Adrenal gland (tissue), 12 donors: Measurements from ENCODE around the gene C1QTNF8. TPM values are rescaled to one million over a fixed set of nuclear protein-coding genes. Genes with fewer than 3 reads are reported as not detected.
A peak's percentile ranks its signal among the peaks of the same experiment; 100 is the strongest.

ENCODE experiments used
- DNase-seq, 7 donors: peaks; one replicate each; pipeline ENCODE4 v3.0.0-alpha.2; 2019 to 2020
- H3K27ac ChIP-seq, 5 donors: fragments of 200-600 bp; sonication (generic) in 4 of 5; 1 replicate in 3 of 5; 2 replicates in 2 of 5; pipeline versions ENCODE4 v1.5.1 to v1.8.0; 2016 to 2020; ENCODE audit warnings: mild to moderate bottlenecking in 1 of 5
- H3K27me3 ChIP-seq: fragments of 200-600 bp; 2 replicates; pipeline ENCODE4 v1.8.0; 2021
- H3K36me3 ChIP-seq, 2 donors: fragments of 200-600 bp; replicated peaks in 1 of 2; 1 replicate in 1 of 2; 2 replicates in 1 of 2; pipeline versions ENCODE4 v1.5.1 to v1.8.0; 2018 to 2022
- H3K4me1 ChIP-seq, 2 donors: fragments of 200-600 bp; replicated peaks in 1 of 2; 1 replicate in 1 of 2; 2 replicates in 1 of 2; pipeline versions ENCODE4 v1.5.1 to v1.8.0; 2018 to 2021
- H3K4me3 ChIP-seq, 4 donors: fragments of 200-600 bp; sonication (generic) in 3 of 4; one replicate each; pipeline ENCODE4 v1.5.1; 2016 to 2018
- H3K9me3 ChIP-seq, 3 donors: fragments of 200-600 bp; sonication (generic) in 1 of 3; replicated peaks in 1 of 3; 1 replicate in 2 of 3; 2 replicates in 1 of 3; pipeline versions ENCODE4 v1.5.1 to v1.8.0; 2016 to 2021
- POLR2A ChIP-seq, 2 donors: fragments of 450-650 bp; IDR thresholded peaks; one replicate each; pipeline ENCODE4 v1.6.1; 2017; ENCODE audit warnings: antibody characterized with exemption in 2 of 2, mild to moderate bottlenecking in 2 of 2, moderate library complexity in 1 of 2
- WGBS, 4 donors: extraction: QIAGEN DNeasy Blood & Tissue Kit in 2 of 4; methylation state at CpG; one replicate each; pipeline versions ENCODE4 v1.1.5 to v1.1.7; 2013 to 2017; 5-methylcytosine and 5-hydroxymethylcytosine counted together
- intact Hi-C, 2 donors: fragments of 100-400 bp; cut with DNase I; formaldehyde crosslinking; loops; one replicate each; pipeline versions ENCODE4 v1.14.1 to v1.15.0; 2022 to 2023
- polyA plus RNA-seq, 3 donors: library from polyadenylated mRNA; stranded (reverse); fragments of 200-250 nt in 2 of 3; fragments of 350-450 nt in 1 of 3; fragmentation: Illumina TruSeq in 1 of 3; extraction: RNeasy Lipid Tissue Mini Kit (QIAGEN cat#74804) in 1 of 3; gene quantifications; one replicate each; pipeline ENCODE4 v1.2.3, GENCODE V29; 2013 to 2014
- total RNA-seq, 9 donors: library from RNA; depleted of rRNA in 4 of 9; stranded (reverse); fragments of >200 nt in 4 of 9; fragments of 120-200 nt in 1 of 9; fragmentation: NEBNext Ultra II Directional in 1 of 9; extraction: Animal tissue kit (Norgen Biotek cat#: 25700) in 1 of 9; gene quantifications; one replicate each; pipeline versions ENCODE4 v1.1.0 to v1.2.4, GENCODE V29; 2013 to 2023
- TF ChIP-seq, protein P1 (sequence below), 6 experiments: fragments of 450-650 bp in 4 of 6; fragments of 200-600 bp in 2 of 6; sonication (generic) in 1 of 6; IDR thresholded peaks; 1 replicate in 5 of 6; 2 replicates in 1 of 6; pipeline versions ENCODE4 v1.5.1 to v1.8.0; 2016 to 2021; ENCODE audit warnings: antibody characterized with exemption in 6 of 6, mild to moderate bottlenecking in 2 of 6, moderate library complexity in 1 of 6
- donor health status: healthy with polysubstance abuse.
- donor health status: Bipolar disorder and iron deficiency.
- donor health status: DM: yes; HTN: yes; CAD: no.
- donor health status: DM: no; HTN: no; CAD: no.
- donor health status: DM: no; HTN: no; CAD: no.
- donor health status: DM: yes; HTN: yes; CAD: no.

The C1QTNF8 gene
- total and polyA plus RNA-seq, 12 donors, result 0.14 to 0.64 (median 0.25) TPM; not detected in 8

DNA sequence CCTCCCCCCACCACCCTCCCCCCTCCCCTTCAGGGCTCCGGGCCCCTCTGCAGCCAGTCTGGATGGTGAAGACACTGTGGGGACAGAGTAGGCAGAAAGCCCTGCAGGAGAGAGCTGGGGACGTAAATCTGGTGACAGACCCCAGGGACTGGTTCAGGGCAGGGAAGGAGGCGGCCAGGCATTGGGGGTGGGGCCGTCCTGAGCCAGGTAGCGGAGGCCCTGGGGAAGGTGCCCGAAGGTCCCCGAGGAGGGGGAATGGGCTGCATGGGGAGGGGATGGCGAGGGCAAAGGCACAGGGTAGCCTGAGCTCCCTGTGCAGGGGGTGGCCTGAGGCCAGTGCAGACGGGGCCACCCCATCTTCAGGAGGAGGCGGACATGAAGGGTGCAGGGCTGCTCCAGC lies 30.5 kb upstream of the C1QTNF8 start:
- DNase-seq, result no peak
- 56 to 67% (median 58%) methylated on average over 3 to 10 of the region's 10 CpGs for WGBS, 4 donors
- H3K27me3 ChIP-seq, result no peaks in the 10 kb centered on the region
- no peak overlapping the region for H3K27ac ChIP-seq
- no peaks in the 10 kb centered on the region for H3K4me1 ChIP-seq
- intact Hi-C loops, result no loop called here
- no peak overlapping the region for H3K4me3 ChIP-seq
- H3K9me3 ChIP-seq, result no peaks in the 10 kb centered on the region
- TF ChIP-seq, protein P1, sequence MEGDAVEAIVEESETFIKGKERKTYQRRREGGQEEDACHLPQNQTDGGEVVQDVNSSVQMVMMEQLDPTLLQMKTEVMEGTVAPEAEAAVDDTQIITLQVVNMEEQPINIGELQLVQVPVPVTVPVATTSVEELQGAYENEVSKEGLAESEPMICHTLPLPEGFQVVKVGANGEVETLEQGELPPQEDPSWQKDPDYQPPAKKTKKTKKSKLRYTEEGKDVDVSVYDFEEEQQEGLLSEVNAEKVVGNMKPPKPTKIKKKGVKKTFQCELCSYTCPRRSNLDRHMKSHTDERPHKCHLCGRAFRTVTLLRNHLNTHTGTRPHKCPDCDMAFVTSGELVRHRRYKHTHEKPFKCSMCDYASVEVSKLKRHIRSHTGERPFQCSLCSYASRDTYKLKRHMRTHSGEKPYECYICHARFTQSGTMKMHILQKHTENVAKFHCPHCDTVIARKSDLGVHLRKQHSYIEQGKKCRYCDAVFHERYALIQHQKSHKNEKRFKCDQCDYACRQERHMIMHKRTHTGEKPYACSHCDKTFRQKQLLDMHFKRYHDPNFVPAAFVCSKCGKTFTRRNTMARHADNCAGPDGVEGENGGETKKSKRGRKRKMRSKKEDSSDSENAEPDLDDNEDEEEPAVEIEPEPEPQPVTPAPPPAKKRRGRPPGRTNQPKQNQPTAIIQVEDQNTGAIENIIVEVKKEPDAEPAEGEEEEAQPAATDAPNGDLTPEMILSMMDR (IDR thresholded peaks at IDR 0.05), result no peak
- TF ChIP-seq POLR2A (IDR thresholded peaks at IDR 0.05), result no peak
- H3K36me3 ChIP-seq, result no peaks in the 10 kb centered on the region

DNA sequence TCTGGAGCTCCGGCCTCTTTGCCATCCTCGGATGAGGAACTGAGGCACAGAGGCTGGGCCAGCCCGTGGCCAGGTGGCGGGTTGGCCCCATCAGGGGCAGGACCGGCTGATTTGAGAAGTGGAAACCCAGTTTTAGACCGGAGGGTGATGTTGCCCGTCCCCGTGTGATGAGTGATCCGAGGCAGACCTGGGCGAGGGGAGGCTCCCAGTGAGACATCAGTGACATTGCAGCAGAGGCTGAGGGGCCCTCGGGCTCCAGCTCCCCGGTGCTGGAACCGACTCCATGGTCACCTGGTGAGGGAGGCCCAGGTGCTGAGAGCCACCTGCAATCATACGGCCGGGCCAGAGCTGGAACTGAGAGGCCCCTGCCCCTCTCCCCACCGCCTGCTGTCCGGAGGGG lies 30.0 kb upstream of the C1QTNF8 start:
- no peak for DNase-seq
- Histone ChIP-seq H3K4me3 (no peak overlapping the region), H3K27ac (no peak overlapping the region), H3K36me3 (no peaks in the 10 kb centered on the region), H3K9me3 (no peaks in the 10 kb centered on the region), H3K4me1 (no peaks in the 10 kb centered on the region), H3K27me3 (no peaks in the 10 kb centered on the region)
- TF ChIP-seq, protein P1 (IDR thresholded peaks at IDR 0.05), result no peak
- TF ChIP-seq POLR2A (IDR thresholded peaks at IDR 0.05), result no peak
- 60 to 88% (median 69%) methylated on average over 1 to 17 of the region's 17 CpGs for WGBS, 4 donors
- intact Hi-C loops, result no loop called here

DNA sequence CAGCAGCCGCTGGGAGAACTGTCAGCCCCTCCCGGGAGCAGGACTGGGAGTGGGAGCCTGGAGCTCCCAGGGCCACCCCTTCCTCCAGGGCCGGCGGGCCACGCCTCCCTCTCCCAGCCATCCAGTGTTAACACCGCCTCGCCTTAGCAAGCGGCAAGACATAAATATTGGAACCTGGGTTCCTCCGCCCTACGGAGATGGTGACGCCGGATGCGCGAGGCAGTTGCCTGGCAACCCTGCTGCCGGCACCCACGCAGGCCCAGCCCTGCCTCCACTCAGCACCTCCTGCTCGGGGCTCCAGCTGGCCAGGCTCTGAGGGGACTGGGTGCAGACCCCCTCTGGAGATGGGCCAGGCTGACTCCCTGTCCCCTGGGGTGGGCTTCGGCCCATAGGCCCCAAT lies 29.4 kb upstream of the C1QTNF8 start:
- Histone ChIP-seq H3K36me3 (no peaks in the 10 kb centered on the region), H3K27me3 (no peaks in the 10 kb centered on the region), H3K4me1 (no peaks in the 10 kb centered on the region), H3K9me3 (no peaks in the 10 kb centered on the region), H3K27ac (no peak overlapping the region), H3K4me3 (no peak overlapping the region)
- WGBS, 4 donors, result 52 to 58% (median 54%) methylated on average over 4 to 18 of the region's 18 CpGs; no CpG with 5 or more reads in 1 of the 4 donors
- peak in 1 of 7 donors; percentile 87 for DNase-seq
- TF ChIP-seq, protein P1 (IDR thresholded peaks at IDR 0.05), result no peak
- TF ChIP-seq POLR2A (IDR thresholded peaks at IDR 0.05), result no peak
- intact Hi-C loops, result no loop called here

DNA sequence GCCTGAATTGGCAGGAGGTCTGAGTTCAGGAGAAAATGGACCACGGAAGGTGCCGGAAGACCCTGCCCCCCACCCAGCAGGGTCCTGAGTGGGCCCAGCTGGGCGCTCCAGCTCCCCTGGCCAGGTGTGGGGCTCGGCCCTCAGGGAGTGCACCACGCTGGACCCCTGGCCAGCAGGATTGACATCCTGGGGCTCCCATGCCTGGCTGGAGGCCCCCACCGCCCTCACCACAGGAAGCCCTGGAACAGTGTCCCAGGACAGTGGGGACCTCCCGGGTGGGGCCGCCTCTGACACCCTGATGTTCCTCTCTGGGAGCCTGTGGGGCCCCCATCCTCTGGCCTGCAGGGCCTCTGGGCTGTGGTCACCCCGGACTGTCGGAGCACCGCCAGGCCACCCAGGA lies 28.8 kb upstream of the C1QTNF8 start:
- Histone ChIP-seq H3K4me3 (no peak overlapping the region), H3K9me3 (no peaks in the 10 kb centered on the region), H3K27ac (no peak overlapping the region), H3K4me1 (no peaks in the 10 kb centered on the region), H3K27me3 (no peaks in the 10 kb centered on the region), H3K36me3 (no peaks in the 10 kb centered on the region)
- TF ChIP-seq POLR2A (IDR thresholded peaks at IDR 0.05), result no peak
- TF ChIP-seq, protein P1 (IDR thresholded peaks at IDR 0.05), result no peak
- intact Hi-C loops, result no loop called here
- WGBS, 4 donors, result 86 to 94% (median 93%) methylated on average over 3 to 11 of the region's 11 CpGs; no CpG with 5 or more reads in 1 of the 4 donors
- no peak for DNase-seq
